HG03135 (cell line): ENCODE results near the gene PTPRE.

Experiments
- ATAC-seq: cut with Tn5 transposase; IDR thresholded peaks from one replicate; pipeline ENCODE4 v1.9.1; 2021; ENCODE audit warnings: mild to moderate bottlenecking, moderate library complexity; ENCODE audit not compliant: unreplicated experiment

Gene PTPRE

GRCh38 chr10:127882391-127882790, 24.5 kb upstream of the PTPRE start:
- no peak for ATAC-seq

- no peak for ATAC-seq
These were observed 24.0 kb upstream of the PTPRE start for GRCh38 chr10:127882801-127883459.

GRCh38 chr10:127883516-127883915, 23.4 kb upstream of the PTPRE start:
- ATAC-seq = no peak

- ATAC-seq = no peak
These were observed 22.4 kb upstream of the PTPRE start for GRCh38 chr10:127884501-127884900.

- ATAC-seq = no peak
These were observed 20.4 kb upstream of the PTPRE start for GRCh38 chr10:127886371-127887051.

- no peak for ATAC-seq
These were observed 19.1 kb upstream of the PTPRE start for GRCh38 chr10:127887541-127888415.

- no peak for ATAC-seq
These were observed 18.2 kb upstream of the PTPRE start for GRCh38 chr10:127888521-127889312.

- no peak for ATAC-seq
These were observed 17.2 kb upstream of the PTPRE start for GRCh38 chr10:127889605-127890195.

- ATAC-seq = no peak
These were observed 16.7 kb upstream of the PTPRE start for GRCh38 chr10:127890216-127890615.

- ATAC-seq = no peak
These were observed 16.0 kb upstream of the PTPRE start for GRCh38 chr10:127890832-127891334.

GRCh38 chr10:127892743-127893142, 14.2 kb upstream of the PTPRE start, which contains the start of gene CLRN3:
CLRN3 (minus strand) TSS chr10:127892941; CDS start chr10:127892784, 157 bp downstream.
- ATAC-seq = no peak

- ATAC-seq = no peak
These were observed 12.8 kb upstream of the PTPRE start for GRCh38 chr10:127894146-127894545.

- no peak for ATAC-seq
These were observed 10.3 kb upstream of the PTPRE start for GRCh38 chr10:127896590-127896989.

- no peak for ATAC-seq
These were observed 9.7 kb upstream of the PTPRE start for GRCh38 chr10:127897177-127897576.

GRCh38 chr10:127899766-127900387, 7.0 kb upstream of the PTPRE start:
- no peak for ATAC-seq

- ATAC-seq = no peak
These were observed 3.1 kb upstream of the PTPRE start for GRCh38 chr10:127903789-127904188.

GRCh38 chr10:127904311-127905000, 2.4 kb upstream of the PTPRE start:
- ATAC-seq = no peak

- ATAC-seq = no peak
These were observed 1.7 kb upstream of the PTPRE start for GRCh38 chr10:127905001-127905847.
